Fibroblast of skin of right biceps (primary cell): Measurements from ENCODE around the gene POU2AF1.
"Not testable (repeated sequence)": the region's sequence is repeated elsewhere in the genome, so short reads cannot be mapped to it uniquely, and the experiment has no call there.

ENCODE experiments used
- DNase-seq: peaks from one replicate; pipeline ENCODE4 v3.0.0-alpha.2; 2013

The POU2AF1 gene

DNA sequence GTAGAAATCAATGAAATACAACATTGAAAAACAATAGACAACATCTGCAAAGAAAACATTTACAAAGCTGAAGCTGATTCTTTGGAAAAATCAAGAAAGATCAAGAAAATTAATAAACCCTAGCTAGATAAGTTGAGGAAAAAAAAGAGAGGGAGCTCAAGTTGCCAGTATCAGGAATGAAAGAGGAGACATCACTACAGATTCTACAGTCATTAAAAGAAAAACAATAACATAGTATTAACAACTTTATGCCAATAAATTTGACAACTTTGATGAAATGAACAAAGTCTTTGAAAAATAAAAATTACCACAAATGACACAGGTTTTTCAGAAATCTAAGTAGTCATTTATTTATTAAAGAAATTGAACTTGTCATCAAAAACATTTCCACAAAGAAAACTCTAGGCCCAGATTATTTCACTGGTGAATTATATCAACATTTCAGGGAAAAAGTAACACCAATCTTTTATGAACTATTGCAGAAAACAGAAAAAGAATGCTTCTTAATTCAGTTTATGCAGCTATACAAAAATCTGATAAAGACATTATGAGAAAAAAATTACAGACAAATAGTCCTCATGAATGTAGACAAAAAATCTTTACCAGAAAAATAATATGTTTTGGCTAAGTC is 39.2 kb downstream of the POU2AF1 start:
- no peak for DNase-seq

DNA sequence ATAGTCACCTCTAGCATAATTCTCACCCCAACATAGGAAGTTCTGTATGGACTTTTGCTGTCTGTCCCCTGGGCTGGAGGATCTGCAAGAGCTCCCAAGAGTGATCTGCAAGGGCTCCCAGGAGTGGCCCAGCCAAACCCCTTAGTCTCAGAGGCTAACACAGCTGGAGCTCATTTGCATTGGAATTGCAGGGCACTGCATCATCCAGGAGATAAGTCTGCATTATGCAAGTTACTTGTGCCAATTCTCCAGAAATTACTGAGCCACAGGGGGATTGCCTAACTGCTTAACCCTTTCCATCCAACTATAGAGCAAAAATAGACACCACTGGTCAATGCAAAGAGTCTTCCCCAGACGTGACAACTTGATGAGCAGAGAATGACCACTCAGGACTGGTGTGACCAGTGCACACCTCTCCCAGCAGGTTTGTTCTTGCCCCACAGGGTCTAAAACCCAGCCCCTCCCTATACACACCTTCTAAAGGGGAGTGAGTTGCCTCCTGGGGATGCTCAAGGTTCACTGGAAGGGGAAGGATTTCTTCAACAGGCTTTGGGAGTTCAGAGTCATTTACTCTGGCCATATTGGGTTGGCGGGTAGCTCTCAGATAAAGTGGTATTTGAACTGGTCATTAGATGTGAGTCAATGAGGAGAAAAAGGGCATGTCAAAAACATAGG is 42.4 kb downstream of the POU2AF1 start:
- peak; percentile 65 for DNase-seq

DNA sequence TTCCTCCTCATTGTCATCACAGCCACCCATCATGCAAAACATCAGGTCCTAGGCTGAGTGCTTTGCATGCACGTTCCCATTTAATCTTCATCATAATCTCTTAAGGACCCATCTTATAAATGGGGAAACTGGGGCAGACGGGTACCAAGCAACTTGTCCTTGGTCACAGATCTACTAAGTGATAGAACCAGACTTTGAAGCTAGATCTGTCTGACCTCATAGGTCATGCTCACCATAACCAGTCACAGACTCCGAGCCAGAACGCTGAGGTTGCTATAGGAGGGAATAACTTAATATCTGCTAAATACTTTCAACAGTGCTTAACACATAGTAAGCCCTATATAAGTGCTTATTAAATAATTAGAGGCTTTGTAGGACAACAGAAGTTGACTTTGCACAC is 43.0 kb downstream of the POU2AF1 start:
- DNase-seq = no peak

DNA sequence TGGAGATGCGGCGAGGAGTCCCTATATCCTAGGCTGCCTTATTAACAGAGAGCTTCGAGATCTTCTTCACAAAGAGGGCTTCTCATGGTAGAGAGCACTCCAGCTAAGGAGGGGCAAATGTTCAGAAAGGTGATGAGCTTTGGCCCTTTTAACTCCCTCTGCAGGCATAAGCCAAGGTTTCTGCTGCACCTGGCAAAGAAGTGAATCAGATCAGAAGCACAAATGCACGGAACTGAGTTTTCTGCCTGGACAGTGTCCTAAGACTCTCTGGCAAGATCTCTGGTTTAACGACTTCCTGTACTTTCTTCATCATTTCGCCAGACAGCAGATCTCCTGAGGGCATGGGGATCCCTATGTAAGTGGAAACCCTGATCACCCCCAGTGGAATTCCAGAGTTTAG is 43.5 kb downstream of the POU2AF1 start:
- DNase-seq = no peak

DNA sequence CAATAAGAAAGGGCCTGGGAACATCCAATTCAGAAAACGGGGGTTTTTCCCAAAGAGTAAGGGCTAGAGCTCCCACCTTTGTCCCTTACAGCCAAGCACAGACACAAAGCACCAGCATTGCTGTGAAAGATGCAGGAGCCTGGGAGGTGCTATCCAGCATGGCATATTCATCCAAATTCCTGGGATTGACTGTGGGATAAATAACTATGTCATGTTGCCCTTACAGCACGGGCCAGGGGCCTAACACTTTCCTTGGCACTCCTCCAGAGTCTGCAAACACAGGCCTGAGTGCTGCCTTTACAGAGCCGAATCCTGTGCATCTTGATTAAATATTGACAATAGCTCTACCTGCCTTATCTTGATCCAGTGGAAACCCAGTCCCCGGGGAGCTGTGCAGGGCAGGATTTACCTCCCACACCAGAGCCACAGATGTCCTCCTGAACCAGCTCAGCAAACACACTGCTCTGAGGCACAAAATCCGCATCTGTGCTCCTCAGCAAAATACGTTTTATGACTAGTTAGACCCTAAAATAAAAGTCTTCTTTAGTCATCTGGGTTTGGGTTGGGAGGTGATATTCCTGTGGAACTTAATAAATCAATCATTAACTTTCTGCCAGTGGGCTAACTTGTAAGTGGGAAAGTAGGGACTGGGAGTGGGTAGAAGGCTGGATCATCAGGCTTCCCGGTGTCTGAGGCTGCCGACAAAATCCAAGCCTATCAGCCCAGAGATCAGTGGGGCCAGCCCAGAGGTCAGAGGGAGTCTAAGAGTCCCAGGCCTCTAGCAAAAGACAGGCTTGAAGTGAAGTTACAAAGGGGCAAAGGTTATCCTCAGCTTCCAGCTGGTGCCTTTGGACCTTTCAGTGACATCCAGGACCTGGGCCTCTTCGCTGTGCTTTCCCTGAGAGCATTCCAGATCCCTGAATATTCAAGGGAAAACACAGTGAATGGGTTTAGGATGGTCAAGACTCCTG is 44.3 kb downstream of the POU2AF1 start:
- DNase-seq = no peak

DNA sequence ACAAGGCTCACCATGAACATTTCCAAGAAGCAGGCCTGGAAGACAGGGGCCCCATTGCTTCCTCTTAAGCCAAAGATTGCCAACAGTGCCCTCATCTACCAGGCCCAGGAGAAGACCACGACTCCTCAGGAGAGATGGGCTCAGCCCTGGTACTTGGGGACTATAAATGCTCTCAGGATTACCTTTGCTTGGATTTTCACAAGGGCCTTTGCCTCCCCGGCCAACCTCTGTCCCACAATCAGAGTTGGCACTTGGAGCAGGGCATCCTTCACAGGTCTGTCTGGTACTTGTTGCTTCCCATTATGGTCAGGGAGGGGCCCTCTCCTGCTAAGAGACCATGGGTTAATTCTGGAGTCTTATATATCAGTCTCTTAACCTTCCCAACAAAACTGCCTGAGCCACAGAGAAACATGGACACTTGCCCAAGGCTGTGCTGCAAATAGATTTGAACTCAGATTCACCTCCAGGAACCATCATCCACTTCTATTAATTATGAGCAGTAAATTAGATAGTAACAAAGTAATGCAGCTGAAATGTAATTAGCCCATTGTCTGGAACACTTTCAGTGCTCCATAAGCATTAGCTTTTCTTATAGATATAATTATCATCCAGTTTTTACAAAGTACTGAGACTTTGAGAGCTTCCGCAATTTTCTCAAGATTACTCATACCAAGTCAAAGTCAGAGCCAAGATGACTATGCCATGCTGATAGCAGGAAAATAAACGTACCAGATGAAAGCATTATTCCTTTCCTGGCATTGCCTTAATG is 47.2 kb downstream of the POU2AF1 start:
- DNase-seq = no peak

DNA sequence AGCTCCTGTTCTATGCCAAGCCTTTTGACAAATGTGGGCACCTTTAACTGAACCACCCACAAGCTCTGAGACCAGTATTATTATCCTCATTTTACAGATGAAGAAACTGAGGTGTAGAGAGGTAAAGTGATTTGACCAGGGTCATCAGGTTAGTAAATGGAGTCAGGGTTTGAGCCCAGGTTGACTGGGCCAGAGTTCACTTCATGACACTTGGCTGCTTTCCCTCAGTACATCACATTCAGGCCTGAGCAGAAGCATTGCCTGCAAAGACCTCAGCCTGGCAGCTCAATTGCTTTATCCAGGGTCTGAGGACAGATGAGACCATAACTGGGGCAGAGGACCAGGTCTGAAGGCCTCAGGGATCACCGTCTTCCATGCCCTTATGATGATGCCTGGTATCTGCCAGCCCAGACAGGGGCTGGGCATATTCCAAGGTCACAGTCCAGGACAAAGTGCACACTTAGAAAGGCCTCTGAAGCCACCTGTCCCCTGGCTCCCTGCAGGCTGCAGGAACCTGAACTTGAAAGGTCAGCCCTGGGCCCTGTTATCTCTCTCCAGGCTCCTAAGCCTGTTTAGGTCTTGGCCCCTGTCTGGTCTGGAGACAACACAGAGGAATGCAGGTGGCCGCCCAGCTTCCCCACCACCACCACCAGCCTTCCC is 48.7 kb downstream of the POU2AF1 start:
- DNase-seq = no peak

DNA sequence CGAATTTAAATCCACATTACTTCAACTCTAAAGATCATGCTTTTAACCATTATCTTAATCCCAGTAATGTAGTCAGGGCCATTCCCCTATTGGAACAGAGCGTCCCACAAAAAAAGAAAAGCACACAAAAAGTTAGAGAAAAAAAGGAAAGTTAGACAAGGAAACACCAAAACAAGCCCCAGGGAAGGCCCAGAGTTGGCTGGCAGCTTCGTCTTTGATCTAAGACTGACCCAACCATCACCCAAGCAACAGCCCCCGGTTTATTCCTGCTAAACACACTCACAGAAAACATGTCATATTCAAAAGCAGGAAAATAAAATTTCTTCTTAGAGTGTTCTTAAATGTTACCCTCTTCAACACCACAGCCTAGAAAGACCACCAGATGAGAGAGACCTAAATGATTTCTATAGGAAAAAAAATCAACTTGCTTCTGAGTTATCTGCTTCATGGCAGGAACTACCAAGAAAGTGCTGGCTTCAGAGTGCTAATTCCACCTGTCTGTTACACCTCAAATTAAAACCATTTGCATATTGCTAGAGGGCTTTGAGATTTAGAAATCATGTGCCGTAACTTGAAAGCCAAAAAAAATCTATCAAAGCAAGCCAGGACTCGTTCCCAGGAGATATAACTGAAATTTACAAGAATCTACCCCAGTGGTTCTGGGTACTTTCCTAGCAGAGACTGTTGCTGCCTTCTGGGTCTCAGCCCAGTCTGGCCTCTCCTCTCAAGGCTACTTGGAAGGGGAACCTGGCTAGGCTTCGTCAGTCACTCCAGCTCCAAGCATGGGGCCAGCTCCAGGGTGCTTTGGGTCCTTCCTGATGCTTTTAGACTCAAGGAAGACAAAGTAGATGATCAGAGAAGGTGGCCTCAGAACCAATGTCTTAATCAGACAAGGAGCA is 49.5 kb downstream of the POU2AF1 start:
- no peak for DNase-seq

DNA sequence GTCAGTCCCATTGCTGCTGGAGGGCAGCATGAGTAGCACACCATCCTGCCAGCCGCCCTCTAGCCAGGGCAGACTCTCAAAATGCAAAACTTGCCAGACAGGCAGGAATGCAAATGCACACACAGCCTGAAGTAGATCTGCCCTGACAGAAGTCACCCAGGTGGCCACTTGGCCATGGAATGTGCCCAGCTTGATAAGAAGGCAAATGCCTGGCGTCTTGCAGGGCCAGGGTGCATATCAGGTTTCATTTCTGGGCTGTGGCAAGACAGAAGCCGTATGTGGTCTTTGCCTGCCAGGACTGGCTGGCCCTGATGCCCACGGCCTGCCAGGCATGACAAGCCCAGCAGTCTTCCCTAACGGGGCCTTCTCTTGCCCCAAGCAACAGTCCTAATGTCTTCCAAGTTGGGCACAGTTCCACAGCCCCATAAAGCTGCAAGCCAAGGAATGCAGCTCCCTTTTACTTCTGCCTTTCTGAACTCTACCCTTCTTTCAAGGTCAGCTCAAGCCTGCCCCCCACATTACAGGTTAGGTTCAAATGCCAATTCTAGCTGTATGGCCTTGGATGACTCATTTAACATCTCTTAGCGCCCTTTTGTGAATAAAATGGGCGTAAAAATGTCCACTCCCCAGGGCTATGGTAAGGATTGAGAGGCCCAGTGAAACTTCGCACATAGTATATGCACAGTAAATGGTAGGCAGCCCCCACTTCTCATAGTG is 51.0 kb downstream of the POU2AF1 start:
- DNase-seq = no peak

DNA sequence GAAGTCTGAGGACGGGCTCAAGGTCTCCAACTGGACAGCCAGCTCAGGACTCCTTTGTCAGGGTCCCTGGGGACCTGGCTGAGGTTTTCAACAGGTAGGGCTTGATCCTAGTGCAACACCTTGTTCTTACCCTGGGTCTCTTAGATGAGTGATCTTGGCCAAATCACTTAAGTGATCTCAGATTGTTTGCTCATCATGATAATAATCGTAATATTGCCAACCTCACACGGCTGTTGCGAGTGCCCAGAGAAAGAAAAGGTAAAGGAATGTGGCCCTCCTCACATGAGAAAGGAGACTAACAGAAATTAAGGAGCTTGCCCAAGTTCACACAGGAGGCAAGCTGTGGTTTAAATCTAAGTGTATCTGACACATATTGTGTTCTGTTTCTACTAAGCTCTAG is 52.3 kb downstream of the POU2AF1 start:
- DNase-seq = no peak

DNA sequence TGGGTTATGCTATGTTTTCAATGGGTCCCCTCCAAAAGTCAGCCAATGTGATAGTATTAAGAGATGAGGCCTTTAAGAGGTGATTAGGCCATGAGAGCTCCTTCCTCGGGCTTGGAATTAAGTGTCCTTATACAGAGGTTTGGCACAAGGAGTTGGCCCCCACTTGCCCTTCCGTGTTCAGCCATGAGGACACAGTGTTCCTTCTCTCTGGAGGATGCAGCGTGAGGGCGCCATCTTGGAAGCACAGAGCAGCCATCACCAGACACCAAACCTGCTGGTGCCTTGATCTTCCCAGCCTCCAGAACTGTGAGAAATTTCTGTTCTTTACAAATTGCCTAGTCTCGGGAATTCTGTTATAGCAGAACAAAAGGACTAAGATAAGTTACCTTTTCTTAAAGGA is 53.8 kb downstream of the POU2AF1 start:
- no peak for DNase-seq

DNA sequence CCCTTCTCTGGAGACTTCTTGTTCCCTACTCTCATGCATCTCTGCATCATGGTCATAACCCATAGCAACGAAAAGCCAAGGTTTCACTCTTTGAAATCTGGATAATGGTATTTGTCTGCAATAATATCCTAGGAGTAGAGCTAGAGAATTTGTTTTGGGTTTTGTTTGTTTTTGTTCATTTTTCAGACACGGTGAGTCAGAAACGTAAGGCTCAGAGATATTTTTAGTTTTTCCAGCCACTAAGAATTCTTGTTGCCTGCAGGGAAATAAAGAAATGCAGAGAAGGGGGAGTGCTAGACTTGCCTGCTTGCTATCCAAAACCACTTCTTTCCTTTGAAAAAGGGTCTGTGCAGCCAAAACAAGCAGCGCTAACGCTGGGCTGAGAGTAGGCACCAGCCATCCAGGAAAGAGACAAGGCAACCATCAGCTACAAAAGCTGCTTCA is 54.8 kb downstream of the POU2AF1 start:
- peak; percentile 30 for DNase-seq

DNA sequence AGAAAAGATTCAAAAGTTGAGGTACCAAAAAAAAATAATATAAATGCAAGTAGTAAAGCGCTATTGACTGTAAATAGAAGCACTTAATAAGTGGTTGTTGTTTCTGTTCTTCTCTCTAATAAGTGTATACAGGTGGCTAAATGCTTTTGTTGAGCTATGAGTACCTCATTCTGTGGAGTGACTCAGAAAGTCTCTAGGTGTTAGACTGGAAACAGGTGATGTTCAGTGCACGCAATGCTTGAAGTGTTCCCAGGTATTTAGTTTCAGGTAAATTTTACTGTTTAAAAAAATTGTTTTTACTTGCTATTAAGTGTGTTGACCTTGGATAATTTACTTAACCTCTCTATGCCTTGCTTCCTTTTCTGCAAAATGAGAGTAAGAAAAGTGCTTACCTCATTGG is 56.5 kb downstream of the POU2AF1 start:
- DNase-seq = no peak

DNA sequence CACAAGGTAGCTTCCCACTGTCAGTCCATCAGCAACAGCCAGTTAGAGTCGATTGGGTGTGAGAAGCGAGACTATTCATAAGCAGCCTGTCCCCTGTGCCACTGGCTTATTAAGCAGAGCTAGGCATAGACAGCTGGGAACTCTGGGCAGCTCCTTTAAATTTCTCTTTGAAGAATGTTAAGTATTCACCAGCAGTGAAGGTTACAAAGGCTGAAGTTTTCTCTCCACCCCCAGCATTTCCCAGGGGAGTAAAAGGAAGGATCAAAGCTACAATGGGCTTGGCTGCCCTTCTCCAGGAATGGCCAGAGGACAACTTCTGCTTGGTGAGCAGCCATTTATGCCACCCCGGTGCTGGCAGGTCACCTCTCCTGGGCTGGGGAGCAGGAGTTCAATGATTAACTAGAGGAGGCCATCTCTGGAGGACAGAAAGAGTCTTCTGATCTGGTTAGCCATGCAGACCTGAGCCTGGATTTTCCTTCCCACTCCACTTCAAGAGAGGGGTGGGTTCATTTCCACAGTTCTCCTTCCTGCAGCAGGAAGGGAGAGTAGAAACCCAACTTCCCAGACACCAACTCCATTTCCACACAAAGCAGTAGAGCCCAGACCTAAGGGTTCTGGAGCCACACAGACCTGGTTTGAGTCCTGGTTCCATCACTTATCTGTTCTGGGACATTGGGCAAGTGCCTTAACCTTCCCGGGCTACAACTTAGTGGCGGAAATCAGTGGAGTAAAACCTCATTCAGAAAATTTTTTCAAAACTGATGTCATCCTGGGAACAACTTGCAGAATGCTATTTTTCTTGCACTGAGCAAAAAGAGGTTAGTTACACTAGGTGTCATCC is 58.1 kb downstream of the POU2AF1 start:
- DNase-seq = no peak

DNA sequence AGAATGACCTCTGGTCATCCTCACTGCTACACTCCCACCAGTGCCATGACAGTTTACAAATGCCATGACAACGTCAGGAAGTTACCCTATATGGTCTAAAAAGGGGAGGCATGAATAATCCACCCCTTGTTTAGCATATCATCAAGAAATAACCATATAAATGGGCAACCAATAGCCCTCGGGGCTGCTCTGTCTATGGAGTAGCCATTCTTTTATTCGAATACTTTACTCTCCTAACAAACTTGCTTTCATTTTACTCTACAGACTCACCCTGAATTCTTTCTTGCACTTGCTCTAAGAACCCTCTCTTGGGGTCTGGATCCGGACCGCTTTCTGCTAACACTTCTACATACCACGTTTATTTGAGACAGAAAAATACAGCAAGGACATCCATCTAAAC is 58.9 kb downstream of the POU2AF1 start:
- not testable (repeated sequence) for DNase-seq

DNA sequence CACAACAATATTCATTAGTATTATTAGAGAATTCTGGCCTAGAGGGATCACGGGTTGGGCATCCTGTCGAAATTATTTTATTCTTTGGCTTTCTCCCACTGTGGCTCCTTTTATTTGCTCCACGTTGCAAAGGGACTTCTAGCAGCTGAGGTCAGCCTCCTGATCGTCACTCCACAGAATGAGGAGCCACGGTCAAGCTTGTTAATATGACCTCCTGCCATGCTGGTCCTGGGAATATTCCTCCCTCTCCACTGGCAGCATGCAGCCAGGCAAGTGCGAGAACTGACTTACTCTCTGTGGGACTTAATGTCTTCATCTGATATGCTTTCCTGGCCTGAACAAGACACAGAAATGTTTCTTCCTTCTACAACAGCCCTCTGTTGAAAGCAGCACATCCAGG is 59.8 kb downstream of the POU2AF1 start:
- DNase-seq = no peak

DNA sequence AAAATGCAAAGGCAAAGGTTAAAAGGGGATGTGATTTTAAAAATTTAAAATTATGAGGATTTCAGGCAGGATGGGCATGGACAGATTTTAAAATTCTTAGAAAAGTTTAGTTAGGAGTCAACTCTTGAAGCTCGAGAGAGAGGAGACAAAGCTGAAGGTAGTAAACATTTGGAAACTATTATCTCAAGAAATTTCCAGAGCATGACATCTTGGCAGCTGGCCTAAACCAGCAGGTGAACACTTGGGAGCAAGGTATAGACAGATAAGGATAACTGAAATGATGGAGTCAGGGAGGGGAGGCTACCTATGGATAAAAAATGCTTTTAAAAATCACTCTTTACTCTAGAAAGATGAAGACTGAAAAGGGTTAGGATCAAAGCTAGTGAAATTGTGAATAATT is 67.0 kb downstream of the POU2AF1 start:
- DNase-seq = no peak

DNA sequence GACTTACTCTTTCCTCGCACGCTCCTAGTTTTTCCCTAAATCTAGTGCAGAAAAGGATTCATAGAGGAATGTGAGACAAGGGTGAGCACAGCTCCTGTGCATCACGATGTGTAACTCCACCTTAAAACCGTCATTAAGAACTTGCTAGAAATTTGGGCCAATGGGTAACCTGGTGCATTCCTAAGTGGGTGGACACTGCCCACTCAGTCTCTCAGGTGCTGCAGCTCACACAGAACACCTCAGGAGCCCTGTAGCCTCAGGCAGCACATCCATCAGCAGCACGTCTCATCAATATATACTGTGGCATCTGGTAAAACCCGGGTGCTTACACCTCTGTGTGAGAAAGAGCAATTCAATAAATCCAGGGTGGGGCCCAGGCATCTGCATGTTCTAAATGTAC is 68.4 kb downstream of the POU2AF1 start:
- no peak for DNase-seq

DNA sequence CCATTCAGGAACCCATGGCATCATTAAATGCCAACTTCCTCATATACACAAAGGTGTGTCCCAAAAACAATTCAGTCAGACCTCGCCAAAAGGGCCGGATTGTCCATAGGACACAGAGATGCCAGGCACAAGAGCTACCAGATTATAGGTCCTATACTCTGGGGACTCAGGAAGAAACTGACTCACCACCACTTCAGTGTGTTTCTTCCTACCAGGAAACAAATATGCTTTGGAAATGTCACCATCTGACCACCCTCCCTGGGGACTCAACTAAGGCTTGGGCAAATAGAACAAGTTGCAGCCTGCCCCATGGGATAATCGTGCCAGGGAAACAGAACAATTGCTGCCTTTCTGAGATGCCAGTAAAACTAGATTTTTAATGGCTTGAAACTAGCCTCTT is 69.0 kb downstream of the POU2AF1 start:
- no peak for DNase-seq
